GM21717 (cell line): Measurements from ENCODE around the gene SIX1.

ENCODE experiments used
- ATAC-seq: cut with Tn5 transposase; IDR thresholded peaks from one replicate; pipeline ENCODE4 v1.9.1; 2021; ENCODE audit warnings: mild to moderate bottlenecking, moderate library complexity; ENCODE audit not compliant: unreplicated experiment

The SIX1 gene

DNA sequence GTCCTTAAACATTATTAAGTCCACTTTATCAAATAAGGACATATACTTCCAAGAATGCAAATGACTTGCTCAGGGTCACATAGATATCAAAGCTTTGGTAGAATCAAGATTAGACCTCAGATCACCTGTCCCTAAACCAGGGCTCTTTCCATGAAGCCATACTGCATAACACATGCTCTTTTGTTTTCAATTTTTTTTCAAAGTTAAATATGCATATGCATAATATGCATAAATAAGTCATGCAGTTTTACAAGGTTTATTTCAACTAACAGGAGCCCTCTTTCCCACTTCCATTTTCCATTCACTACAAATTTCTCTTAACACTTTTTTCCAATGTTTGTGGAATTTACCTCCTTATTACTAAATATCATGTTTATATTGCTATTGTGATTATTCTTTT lies 53.1 kb downstream of the SIX1 start:
- ATAC-seq = no peak

DNA sequence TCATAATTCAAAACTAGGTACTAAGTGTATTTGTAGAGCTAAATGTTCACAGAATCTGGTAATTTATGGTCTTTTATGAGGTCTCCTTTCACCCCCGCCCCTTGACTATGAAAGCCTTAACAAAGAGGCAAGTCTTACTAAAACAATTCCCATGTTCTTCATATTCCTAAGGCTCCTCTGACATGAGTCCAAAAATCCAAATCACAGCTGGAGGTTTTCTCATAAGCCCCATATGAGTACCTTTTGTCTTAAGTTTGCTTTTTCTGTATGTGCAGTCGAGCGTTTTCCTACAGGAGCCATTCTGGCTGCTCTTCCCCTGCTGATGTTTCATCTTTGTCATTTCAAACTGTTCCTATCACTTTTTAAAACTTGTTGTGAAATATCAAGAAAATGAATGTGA lies 55.2 kb downstream of the SIX1 start:
- no peak for ATAC-seq
